ENCODE results near the gene MISP3.

The MISP3 gene

GRCh38 chr19:14122924-14123323, 50.3 kb downstream of the MISP3 start:
- H3K4me3 ChIP-seq (ENCODE audit: low read depth, low read length): no peak overlapping the region
- TF ChIP-seq MAX (IDR thresholded peaks at IDR 0.05; ENCODE audit: low read depth, low read length) (no peak), MYC (IDR thresholded peaks at IDR 0.05; ENCODE audit: low read depth, low read length) (no peak), POLR2A (IDR thresholded peaks at IDR 0.05; ENCODE audit: extremely low read depth, insufficient read length) (no peak), CTCF (IDR thresholded peaks at IDR 0.05; ENCODE audit: low read depth, low read length) (no peak)
- DNase-seq (ENCODE audit: low read depth): no peak
